GM23338 (cell line): Measurements from ENCODE around the gene GPC5. TPM values are rescaled to one million over a fixed set of nuclear protein-coding genes. Genes with fewer than 3 reads are reported as not detected.

Experiments used
- CREB1 ChIP-seq: fragments of 250-450 bp; sonication (Bioruptor Pico); IDR thresholded peaks from 2 replicates; pipeline ENCODE4 v1.5.0; 2020; ENCODE audit warnings: low read depth, mild to moderate bottlenecking, moderate library complexity
- CTCF ChIP-seq, 2 experiments: fragments of 200-600 bp in 1 of 2; sonication (generic) in 1 of 2; conservative IDR thresholded peaks; 2 replicates each; pipeline versions ENCODE4 v1.5.1 to v1.6.1; 2016 to 2017; ENCODE audit warnings: antibody characterized with exemption in 2 of 2, low read depth in 2 of 2, mild to moderate bottlenecking in 2 of 2, moderate library complexity in 1 of 2
- EZH2 ChIP-seq: fragments of 200-600 bp; sonication (generic); IDR thresholded peaks from one replicate; pipeline ENCODE4 v1.8.0; 2017; ENCODE audit warnings: antibody characterized with exemption, mild to moderate bottlenecking, low read depth; ENCODE audit not compliant: unreplicated experiment
- EZH2phosphoT487 ChIP-seq: fragments of 200-600 bp; sonication (generic); IDR thresholded peaks from one replicate; pipeline ENCODE4 v1.8.1; 2018; ENCODE audit warnings: antibody characterized with exemption; ENCODE audit not compliant: unreplicated experiment
- POLR2AphosphoS5 ChIP-seq: IDR thresholded peaks from 2 replicates; pipeline ENCODE4 v1.6.1; 2016; ENCODE audit warnings: antibody characterized with exemption, low read depth
- STAT1 ChIP-seq: IDR thresholded peaks from one replicate; pipeline ENCODE4 v1.6.1; 2016; ENCODE audit warnings: antibody characterized with exemption; ENCODE audit not compliant: unreplicated experiment
- ZNF331 ChIP-seq: fragments of 250-450 bp; sonication (Bioruptor Pico); IDR thresholded peaks from 2 replicates; pipeline ENCODE4 v1.5.0; 2020; ENCODE audit warnings: low read depth, mild to moderate bottlenecking, moderate library complexity
- polyA plus RNA-seq: library from polyadenylated mRNA; unstranded; fragments of >200 nt; fragmentation: Nextera tagmentation; extraction: Ambion mirVana; gene quantifications from 2 replicates; pipeline ENCODE4 v1.2.1, GENCODE V29; 2016
- total RNA-seq: library from RNA; depleted of rRNA; stranded (reverse); fragments of >200 nt; shearing (Covaris generic); gene quantifications from 2 replicates; pipeline ENCODE4 v1.2.3, GENCODE V29; 2014
- TF ChIP-seq, protein P1 (sequence below): fragments of 250-450 bp; sonication (Bioruptor Pico); IDR thresholded peaks from 2 replicates; pipeline ENCODE4 v1.5.0; 2020; ENCODE audit warnings: mild to moderate bottlenecking, moderate library complexity
- TF ChIP-seq, protein P2 (sequence below): IDR thresholded peaks from 2 replicates; pipeline ENCODE4 v1.6.1; 2016; ENCODE audit warnings: antibody characterized with exemption

GPC5 gene
- total and polyA plus RNA-seq, 2 experiments from 2014 or later = 0.95 to 1.1 TPM

GRCh38 chr13:91960947-91961346, 562.5 kb downstream of the GPC5 start (continued):
- TF ChIP-seq, protein P1, sequence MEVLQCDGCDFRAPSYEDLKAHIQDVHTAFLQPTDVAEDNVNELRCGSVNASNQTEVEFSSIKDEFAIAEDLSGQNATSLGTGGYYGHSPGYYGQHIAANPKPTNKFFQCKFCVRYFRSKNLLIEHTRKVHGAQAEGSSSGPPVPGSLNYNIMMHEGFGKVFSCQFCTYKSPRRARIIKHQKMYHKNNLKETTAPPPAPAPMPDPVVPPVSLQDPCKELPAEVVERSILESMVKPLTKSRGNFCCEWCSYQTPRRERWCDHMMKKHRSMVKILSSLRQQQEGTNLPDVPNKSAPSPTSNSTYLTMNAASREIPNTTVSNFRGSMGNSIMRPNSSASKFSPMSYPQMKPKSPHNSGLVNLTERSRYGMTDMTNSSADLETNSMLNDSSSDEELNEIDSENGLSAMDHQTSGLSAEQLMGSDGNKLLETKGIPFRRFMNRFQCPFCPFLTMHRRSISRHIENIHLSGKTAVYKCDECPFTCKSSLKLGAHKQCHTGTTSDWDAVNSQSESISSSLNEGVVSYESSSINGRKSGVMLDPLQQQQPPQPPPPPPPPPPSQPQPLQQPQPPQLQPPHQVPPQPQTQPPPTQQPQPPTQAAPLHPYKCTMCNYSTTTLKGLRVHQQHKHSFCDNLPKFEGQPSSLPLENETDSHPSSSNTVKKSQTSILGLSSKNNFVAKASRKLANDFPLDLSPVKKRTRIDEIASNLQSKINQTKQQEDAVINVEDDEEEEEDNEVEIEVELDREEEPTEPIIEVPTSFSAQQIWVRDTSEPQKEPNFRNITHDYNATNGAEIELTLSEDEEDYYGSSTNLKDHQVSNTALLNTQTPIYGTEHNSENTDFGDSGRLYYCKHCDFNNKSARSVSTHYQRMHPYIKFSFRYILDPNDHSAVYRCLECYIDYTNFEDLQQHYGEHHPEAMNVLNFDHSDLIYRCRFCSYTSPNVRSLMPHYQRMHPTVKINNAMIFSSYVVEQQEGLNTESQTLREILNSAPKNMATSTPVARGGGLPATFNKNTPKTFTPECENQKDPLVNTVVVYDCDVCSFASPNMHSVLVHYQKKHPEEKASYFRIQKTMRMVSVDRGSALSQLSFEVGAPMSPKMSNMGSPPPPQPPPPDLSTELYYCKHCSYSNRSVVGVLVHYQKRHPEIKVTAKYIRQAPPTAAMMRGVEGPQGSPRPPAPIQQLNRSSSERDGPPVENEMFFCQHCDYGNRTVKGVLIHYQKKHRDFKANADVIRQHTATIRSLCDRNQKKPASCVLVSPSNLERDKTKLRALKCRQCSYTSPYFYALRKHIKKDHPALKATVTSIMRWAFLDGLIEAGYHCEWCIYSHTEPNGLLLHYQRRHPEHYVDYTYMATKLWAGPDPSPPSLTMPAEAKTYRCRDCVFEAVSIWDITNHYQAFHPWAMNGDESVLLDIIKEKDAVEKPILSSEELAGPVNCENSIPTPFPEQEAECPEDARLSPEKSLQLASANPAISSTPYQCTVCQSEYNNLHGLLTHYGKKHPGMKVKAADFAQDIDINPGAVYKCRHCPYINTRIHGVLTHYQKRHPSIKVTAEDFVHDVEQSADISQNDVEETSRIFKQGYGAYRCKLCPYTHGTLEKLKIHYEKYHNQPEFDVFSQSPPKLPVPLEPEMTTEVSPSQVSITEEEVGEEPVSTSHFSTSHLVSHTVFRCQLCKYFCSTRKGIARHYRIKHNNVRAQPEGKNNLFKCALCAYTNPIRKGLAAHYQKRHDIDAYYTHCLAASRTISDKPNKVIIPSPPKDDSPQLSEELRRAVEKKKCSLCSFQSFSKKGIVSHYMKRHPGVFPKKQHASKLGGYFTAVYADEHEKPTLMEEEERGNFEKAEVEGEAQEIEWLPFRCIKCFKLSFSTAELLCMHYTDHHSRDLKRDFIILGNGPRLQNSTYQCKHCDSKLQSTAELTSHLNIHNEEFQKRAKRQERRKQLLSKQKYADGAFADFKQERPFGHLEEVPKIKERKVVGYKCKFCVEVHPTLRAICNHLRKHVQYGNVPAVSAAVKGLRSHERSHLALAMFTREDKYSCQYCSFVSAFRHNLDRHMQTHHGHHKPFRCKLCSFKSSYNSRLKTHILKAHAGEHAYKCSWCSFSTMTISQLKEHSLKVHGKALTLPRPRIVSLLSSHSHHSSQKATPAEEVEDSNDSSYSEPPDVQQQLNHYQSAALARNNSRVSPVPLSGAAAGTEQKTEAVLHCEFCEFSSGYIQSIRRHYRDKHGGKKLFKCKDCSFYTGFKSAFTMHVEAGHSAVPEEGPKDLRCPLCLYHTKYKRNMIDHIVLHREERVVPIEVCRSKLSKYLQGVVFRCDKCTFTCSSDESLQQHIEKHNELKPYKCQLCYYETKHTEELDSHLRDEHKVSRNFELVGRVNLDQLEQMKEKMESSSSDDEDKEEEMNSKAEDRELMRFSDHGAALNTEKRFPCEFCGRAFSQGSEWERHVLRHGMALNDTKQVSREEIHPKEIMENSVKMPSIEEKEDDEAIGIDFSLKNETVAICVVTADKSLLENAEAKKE (CRISPR knock-in tag) = no peak
- TF ChIP-seq POLR2AphosphoS5 (no peak), CREB1 (CRISPR knock-in tag) (no peak), EZH2 (no peak), EZH2phosphoT487 (no peak), STAT1 (no peak), ZNF331 (CRISPR knock-in tag) (no peak), CTCF (conservative IDR thresholded peaks at IDR 0.05; ENCODE audit: low read depth in 2 of 2) (no peak)
- TF ChIP-seq, protein P2, sequence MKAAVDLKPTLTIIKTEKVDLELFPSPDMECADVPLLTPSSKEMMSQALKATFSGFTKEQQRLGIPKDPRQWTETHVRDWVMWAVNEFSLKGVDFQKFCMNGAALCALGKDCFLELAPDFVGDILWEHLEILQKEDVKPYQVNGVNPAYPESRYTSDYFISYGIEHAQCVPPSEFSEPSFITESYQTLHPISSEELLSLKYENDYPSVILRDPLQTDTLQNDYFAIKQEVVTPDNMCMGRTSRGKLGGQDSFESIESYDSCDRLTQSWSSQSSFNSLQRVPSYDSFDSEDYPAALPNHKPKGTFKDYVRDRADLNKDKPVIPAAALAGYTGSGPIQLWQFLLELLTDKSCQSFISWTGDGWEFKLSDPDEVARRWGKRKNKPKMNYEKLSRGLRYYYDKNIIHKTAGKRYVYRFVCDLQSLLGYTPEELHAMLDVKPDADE = no peak
